ENCODE data around the gene KIF17.

DNA sequence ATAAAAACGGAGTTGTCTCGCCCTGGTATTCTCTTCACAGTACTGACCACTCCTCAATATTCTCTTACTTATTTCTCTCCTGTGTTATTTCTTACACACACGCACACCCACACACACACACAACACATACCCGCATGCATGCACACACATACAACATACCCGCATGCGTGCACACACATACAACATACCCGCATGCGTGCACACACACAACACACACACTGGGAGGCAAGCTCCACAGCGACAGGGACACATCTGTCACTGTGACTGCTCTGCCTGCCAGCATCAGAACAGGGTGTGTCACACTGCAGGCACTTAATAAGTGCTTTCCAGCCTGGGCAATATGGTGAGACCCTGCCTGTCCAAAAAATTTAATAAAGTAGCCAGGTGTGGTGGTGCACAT is 35.8 kb downstream of the KIF17 start:
- TF ChIP-seq, protein P1, sequence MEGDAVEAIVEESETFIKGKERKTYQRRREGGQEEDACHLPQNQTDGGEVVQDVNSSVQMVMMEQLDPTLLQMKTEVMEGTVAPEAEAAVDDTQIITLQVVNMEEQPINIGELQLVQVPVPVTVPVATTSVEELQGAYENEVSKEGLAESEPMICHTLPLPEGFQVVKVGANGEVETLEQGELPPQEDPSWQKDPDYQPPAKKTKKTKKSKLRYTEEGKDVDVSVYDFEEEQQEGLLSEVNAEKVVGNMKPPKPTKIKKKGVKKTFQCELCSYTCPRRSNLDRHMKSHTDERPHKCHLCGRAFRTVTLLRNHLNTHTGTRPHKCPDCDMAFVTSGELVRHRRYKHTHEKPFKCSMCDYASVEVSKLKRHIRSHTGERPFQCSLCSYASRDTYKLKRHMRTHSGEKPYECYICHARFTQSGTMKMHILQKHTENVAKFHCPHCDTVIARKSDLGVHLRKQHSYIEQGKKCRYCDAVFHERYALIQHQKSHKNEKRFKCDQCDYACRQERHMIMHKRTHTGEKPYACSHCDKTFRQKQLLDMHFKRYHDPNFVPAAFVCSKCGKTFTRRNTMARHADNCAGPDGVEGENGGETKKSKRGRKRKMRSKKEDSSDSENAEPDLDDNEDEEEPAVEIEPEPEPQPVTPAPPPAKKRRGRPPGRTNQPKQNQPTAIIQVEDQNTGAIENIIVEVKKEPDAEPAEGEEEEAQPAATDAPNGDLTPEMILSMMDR (IDR thresholded peaks at IDR 0.05): no peak
- no peak for TF ChIP-seq POLR2AphosphoS5 (IDR thresholded peaks at IDR 0.05)
